HG03103 (cell line): ENCODE results near the gene FAM162B.
"Not testable (repeated sequence)": the region's sequence is repeated elsewhere in the genome, so short reads cannot be mapped to it uniquely, and the experiment has no call there.

Experiments
- ATAC-seq: cut with Tn5 transposase; IDR thresholded peaks from one replicate; pipeline ENCODE4 v1.9.1; 2021; ENCODE audit warnings: low read depth; ENCODE audit not compliant: unreplicated experiment

The FAM162B gene

DNA sequence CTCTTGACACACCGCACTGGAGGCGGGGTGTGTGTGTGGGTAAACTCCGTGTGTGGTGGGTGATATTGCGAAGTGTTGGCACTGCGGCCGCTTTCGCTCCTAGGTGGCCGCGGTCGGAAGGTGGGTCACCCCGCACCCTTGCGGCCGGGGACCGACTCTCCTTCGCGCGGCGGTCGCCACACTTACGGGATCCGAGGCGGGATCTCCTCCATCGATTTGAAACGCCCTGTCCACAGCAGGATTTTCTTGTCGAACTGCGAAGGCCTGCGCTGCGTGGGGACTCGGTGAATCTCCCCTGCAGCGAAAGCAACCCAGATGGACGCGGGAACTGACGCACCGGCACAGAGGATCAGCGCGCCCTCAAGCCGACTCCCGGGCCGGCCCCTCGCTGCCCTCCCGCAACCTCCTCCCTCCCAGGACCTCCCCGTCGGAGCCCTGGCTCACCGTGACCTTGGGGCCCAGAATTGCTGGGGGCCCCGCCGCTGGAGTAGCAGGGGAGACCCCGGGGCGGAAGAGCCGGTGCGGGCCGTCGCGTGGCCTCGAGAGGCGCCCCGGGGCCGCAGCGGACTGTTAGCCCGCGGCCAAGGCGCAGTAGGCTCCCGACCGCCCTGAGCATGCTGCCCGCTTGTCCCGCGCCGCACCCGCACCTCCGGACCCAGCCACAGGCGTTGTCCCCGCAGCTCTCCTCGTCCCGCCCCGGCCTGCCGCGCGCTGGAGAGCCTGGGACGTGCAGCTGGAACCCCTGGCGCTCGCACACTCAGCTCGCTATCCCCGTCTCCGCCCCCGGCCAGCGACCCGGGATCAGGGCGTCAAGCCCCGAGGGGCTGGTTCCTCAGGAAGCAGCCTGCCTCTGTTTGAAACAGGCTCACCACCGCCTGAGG, at the start of gene FAM162B:
Gene FAM162B, minus strand, starts transcription at position 759 of the 881 bp plus-strand sequence. Its CDS starts 143 bp downstream, at position 616.
- ATAC-seq, result no peak

DNA sequence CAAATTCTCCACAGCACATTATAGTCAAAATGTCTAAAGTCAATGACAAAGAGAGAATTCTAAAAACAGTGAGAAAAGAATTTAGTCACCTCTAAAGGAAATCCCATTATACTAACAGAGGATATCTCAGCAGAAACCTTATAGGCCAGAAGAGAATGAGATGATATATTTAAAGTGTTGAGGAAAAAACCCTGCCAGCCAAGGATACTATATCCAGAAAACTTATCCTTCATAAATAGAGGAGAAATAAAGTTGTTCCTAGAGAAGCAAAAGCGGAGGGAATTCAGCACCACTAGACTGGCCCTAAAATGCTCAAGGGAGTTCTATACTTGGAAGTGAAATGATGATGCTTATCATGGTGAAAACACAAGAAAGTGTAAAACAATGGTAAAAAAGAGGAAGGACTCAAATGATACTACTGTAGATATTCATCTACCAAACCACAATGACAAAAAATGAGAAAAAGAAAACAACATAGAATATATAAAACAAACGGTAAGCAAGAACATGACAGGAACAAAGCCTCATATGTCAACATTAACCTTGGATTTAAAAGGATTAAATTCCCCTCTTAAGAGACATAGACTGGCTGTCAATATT, 46.6 kb upstream of the FAM162B start:
- ATAC-seq, result no peak

DNA sequence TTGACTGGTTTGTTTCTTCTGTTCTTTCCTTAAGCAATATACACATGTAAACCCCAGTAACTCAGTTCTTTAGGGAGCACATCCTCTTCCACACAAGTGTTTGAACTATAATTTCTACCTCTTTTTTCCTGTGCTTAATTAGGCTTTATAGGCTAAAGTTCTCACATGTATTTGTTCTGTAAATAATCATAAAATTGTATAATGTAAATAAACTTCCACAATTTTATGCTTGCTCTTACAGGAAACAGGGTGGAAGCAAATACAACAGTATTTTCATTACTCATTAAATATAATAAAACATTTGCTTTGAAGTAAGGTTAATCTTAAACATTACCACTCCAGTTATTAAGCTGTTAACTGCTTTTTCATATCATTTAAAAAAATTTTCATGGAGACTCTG, 36.5 kb upstream of the FAM162B start:
- ATAC-seq, result no peak

DNA sequence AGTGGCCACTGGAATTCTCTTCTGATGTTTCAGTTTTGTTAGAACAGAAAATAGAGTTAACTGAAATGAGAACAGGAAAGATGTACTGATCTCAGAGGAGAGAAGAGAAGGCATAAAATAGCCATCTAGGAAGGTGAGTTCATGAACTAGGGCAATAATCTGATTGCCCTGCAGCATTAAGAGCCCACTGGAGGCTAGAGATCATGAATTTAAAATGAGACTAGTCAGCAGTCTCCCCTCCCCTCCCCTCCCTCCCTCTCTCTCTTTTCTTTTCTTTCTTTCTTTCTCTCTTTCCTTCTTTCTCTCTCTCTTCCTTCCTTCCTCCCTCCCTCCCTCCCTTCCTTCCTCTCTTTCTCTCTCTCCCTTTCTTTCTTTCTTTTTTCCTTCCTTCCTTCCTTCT, 34.4 kb upstream of the FAM162B start:
- no peak for ATAC-seq

DNA sequence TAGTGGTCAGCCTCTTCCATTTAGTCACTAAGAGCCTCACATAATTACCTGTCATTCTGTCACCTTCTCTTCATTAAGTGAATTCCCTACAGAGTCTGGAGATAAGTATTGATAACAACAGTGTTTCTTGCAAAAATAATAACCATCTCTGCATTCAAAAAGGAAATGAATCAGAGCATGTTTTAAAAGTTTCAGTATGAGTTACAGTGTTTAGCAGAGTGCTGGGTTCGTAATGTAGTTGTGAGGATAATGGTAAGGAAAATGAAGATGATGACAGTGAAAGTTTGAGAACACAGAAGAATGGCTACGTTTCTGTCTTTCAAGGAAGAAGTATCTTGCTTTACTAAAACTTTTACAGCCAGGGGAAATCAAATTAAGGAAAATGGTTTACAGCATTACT, 32.1 kb upstream of the FAM162B start:
- ATAC-seq, result no peak

DNA sequence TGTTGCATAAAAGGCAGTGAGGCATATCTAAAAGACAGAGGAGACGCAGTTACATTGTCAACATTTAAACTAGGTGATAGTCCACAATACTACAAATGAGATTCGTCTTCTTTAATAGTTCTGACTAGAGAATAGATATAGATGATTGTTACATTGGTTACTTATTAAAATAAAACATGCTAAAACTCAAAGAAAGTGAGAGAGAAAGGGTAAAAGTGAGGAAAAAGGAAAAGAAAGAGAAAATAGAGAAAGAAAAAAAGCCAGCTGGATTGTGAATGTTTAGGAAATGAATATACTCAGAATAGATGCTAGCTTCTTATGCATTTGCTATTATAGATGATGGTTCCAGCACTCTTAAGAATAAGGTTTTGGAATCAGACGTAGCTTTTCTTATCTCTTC, 27.7 kb upstream of the FAM162B start:
- ATAC-seq, result no peak

DNA sequence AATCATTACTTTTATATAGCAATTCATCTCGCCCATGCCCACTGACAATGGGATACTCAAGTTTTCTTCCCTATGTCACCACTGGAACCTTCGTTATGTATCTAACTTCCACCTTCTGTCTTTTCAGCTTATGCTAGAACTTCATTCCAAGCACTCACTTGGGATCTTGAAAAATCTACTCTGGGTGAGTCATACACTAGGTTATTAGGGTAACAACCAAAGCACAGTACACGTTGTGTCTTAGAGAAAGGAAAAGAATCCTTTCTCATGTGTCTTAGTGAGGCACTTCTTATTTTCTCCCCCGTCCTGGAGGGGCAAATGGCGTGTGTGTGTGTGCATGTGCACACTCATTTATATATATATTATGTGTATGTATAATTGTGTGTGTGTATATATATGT, 18.3 kb upstream of the FAM162B start:
- no peak for ATAC-seq

DNA sequence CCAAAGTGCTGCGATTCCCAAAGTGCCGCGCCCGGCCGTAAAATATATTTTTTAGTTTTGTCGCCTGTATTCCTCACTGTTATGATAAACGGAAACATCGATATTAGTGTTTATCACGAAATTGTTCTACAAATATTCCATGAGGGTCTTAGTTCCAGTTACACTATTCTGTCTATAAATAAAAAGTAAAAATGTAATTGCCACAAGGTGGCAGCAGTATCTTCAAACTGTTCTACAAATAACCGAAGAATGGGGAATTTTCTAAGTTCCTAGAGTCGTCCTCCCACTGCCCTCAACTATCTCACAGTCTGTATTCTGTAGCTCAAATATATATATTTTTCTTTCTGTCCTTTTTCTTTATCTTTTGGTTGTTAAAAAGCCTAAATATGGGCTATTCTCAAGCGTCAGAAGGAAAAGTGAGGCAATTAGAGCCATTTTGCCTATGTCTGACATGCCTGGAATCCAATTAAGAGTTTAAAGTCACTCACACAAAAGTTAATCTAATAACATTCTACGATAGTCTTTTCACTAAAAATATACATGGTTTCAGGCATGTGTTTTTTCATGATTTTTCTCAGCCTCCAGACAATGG, 14.2 kb upstream of the FAM162B start:
- ATAC-seq, result peak; percentile 83

DNA sequence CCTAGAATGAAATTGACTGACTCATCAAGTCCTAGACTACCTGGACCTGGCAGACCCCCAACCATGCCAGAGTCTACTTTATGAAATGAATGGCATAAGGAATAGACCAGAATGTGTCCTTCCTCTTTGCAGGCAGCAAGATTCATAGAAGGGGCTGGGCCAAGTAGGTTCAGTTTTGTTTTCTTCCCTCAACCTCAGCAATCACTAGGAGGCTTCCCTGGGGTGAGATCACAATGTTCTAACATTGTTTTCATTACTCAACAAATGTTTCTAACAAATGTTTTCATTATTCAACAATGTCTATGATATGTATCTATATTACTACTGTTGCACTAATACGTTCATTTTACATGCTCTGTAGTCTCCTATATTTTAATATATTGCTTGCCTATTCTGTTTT, 8.4 kb upstream of the FAM162B start:
- no peak for ATAC-seq

DNA sequence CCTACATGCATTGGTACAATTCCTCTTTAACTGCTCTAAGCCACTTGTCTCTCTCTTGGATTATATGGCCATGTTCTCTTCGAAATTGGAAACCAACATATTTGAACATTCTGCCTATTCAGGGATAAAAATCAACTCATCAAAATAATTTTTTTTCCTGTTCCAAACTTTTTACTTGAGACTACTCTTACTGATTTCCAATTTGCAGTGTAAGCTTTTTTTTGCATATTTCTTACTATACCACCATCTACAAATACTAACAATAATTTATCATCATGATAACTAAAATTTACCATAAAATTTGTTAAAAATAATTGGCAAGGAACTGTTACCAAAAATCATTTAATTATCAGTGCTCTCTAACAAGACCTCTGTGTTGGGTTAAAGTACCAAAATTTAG, 6.9 kb upstream of the FAM162B start:
- ATAC-seq, result no peak

DNA sequence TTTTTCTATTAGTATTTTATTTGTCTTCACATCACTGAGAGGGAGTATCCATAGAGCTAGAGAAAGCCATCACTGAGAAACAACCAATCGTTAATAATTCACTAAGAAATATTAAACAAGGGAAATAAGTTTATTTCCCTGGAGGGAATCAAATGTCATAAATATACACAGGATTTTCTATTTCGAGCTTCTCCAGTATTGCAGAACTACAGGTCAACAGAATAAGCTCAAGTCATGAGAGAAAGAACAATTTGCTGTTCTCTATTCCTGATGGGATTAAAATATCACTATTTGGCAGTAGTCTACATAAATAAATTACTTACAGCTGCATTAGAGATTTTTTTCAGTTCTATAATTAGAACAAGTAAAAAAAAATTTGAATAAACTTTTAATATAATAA, 2.2 kb upstream of the FAM162B start:
- no peak for ATAC-seq

DNA sequence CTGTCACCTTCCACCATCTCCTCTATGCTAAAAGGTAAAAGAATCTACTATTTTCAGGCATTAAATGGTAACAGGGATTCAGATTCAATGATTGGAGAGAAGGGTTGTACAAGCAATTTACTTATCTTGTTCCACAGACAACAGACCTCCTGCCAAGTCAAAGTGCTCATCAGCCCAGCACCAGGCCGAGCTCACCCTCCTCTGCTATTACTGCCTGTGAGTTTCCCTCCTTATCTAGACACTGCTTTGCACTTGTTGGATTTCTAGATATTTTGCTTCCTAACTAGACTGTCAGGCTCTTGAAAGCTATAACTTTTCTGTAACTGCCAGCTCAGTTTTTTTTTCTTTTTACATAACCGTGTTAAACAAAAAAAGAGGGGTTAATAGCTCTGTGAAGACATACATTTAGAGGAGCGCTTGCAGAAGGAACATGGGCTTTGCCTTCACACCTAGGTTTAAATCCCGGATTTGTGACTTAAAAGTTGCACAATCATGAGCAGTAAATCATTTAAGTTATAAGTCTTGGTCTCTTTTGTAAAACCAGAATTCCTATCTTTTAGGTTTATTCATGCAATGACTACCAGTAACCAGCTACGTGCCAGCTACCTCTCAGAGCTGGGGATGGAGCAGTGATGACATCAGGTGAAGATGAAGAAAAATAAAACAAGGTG, 1.1 kb upstream of the FAM162B start:
- no peak for ATAC-seq

DNA sequence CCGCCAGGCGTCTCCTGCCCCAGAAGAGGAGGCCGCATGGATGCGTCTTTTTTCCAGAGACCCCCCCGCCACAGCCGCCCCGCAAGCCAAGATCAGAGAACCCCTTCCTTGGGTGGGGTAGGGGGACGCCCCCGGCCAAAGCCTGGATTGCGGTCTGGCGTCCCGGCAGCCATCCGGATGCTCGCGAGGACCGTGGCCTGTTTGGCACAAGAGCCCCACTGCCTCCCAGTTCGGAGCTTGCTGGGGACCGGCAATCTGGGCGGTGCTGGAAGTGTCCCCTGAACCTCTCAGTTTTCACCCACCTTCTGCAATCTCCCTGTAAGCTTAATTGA, 924 bp downstream of the FAM162B start:
- no peak for ATAC-seq

DNA sequence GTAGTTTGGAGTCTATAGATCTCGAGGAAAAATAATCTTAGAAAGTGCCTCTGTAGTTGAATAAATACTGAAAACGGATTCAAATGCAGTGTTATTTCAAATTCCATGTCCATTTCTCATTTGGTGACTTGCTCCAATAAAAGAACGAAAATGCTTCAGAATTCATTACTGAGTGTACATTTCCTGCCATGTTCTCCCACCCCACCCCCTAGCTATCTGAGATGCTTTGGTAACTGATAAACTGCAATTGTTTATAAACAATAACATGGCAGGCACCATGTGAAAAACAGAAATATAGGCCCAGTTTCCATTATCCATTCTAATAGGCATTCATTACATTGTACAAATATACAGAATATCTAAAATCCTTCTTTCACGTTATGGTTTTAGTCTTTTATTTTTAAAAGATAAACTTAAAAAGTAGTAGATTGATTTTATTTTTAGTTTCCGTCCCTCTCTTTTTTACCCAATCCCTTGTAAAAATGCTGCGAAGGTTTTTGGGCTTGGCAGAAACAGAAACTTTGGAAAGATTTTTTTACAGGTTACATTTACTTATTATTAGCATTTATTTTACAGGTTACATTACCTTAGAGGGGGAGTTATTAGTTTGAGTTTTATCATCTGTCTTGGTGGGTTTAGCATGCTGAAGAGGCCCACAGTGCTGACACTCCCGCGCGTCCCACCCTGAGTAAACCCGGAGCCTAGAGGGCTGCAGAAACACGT, 1.5 kb downstream of the FAM162B start:
- no peak for ATAC-seq

DNA sequence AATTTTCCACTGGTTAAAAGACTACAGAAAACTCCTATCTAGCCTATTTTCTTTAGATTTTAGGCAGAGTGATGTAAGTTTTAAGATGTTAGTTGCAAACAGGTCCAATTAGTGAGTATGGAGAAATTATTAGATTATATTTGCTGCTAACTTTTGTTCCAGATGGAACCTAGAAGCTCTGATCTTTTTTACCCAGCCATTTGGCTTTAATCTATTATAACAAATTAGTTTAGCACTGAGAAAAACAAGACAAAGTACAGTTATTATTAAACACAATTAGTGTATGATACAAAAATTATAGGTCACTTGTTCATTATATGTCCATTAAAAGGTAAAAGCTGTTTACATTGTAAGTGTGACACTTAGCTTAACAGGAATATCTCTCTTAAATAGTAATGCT, 2.5 kb downstream of the FAM162B start:
- ATAC-seq, result no peak

DNA sequence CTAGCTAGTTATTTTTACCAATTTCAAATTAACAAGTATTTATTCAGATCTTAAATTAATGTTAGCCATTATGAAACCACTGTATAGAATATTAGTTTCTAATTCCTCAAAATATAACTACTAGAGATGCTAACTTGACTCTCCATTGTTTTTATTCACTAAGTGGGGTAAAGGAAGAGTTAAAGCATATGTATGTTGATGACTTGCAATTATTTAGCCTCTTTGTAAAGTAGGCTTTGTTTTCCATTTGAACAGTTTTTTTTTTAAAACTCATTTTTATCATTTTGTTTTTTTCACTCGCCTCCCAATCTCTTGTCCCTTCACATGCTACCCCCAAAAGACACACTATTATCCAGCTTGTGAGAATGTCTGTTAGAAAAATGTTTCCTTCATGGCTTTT, 3.3 kb downstream of the FAM162B start:
- ATAC-seq, result no peak

DNA sequence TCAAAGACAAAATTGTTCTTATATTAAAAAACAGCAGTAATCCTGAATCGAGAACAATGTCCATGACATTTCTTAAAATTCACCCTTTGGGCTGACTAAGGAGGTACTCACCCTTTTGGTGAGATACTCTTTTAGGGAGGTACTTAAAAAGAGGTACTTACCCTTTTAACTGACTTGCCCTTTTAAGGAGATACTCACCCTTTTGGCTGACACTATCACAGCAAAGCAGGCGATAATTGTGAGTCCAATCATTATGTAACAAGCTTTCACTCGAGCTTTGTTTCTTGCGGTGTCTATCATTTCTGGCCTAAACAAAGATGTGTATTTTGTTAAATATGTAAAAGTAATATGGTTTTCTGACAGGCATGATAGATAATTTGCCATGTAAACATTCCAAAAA, 3.7 kb downstream of the FAM162B start:
- ATAC-seq, result no peak

DNA sequence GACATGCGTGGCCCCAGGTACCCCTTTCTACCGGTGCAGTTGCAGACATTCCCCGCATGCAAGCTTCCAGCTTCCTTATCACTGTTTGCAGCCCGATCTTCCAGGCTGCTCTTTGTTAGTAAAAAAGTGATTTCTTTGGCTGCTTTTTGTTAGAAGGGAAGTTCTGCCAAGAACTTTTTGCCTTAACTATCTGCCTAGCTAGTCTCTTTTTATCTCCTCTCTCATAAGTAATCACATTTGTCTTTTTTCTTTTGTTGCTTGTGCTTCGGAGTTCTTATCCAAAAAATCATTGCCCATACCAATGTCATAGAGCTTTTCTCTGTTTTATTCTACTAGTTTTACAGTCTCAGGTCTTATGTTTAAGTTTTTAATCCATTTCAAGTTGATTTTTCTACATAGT, 20.3 kb downstream of the FAM162B start:
- no peak for ATAC-seq

DNA sequence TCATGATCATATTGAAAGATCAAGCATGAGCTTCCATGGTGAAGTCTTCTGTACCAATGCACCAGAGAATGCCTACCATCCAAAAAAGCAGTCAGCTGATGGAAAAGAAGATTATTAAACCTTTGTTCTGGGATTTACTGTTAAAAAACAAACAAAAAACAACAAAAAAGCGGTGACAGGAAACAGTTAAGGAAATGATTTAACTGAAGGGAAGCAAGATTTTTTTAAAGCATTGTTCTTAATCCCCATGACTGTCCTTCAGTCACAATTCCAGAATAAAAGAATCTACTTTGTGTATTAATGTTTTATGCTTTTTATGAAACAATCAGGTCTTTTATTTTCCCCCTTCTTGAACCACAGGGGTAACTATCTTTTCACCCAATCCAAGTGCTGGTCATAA, 23.9 kb downstream of the FAM162B start:
- ATAC-seq, result no peak

DNA sequence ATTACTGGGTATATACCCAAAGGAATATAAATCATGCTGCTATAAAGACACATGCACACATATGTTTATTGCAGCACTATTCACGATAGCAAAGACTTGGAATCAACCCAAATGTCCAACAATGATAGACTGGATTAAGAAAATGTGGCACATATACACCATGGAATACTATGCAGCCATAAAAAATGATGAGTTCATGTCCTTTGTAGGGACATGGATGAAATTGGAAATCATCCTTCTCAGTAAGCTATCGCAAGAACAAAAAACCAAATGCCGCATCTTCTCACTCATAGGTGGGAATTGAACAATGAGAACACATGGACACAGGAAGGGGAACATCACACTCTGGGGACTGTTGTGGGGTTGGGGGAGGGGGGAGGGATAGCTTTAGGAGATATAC, 25.0 kb downstream of the FAM162B start:
- not testable (repeated sequence) for ATAC-seq

DNA sequence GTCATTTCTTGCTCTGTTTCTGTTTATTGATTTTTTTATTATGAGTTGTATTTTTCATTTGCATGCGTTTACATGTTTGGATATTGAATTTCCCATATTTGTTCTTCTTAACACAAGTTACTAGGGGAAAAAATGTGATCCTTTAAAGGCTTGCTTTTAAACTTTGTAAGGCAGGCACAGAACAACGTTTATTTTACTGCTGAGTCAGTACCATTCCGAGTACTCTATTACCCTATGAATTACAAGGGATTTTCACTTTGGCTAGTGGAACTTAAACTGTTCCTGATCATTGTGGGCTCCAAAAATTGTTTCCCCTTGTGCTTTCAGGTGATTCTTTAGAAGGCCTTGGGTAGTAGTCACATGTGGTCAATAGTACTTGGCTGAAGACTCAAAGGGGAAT, 28.5 kb downstream of the FAM162B start:
- ATAC-seq, result no peak
